Gastrocnemius medialis (tissue), 4 donors: ENCODE data around the gene PDHX.

ENCODE experiments used
- CTCF ChIP-seq, 5 experiments: fragments of 450-650 bp in 3 of 5; fragments of 200-600 bp in 2 of 5; sonication (generic) in 2 of 5; IDR thresholded peaks in 4 of 5; conservative IDR thresholded peaks in 1 of 5; 1 replicate in 4 of 5; 2 replicates in 1 of 5; pipeline ENCODE4 v1.5.1; 2016 to 2019; ENCODE audit warnings: antibody characterized with exemption in 5 of 5, mild to moderate bottlenecking in 3 of 5, moderate library complexity in 3 of 5
- POLR2A ChIP-seq, 2 donors: fragments of 450-650 bp; IDR thresholded peaks; one replicate each; pipeline ENCODE4 v1.6.1; 2017; ENCODE audit warnings: antibody characterized with exemption in 2 of 2, mild to moderate bottlenecking in 2 of 2, moderate library complexity in 2 of 2

- TF ChIP-seq CTCF (IDR thresholded peaks at IDR 0.05 in 4 of 5, conservative IDR thresholded peaks at IDR 0.05 in 1 of 5) (no peak), POLR2A (IDR thresholded peaks at IDR 0.05) (no peak)
These were observed 62.1 kb downstream of the PDHX start for GRCh38 chr11:34978236-34979191.
